Mesothelial cell of epicardium (in vitro differentiated cells): Measurements from ENCODE around the gene SMIM5. TPM values are rescaled to one million over a fixed set of nuclear protein-coding genes. Genes with fewer than 3 reads are reported as not detected.

ENCODE experiments used
- DNase-seq, 2 experiments: peaks; one replicate each; pipeline ENCODE4 v3.0.0; 2021; ENCODE audit warnings: low spot score in 2 of 2; ENCODE audit not compliant: unreplicated experiment in 2 of 2
- H3K27ac Mint-ChIP-seq: 2 replicates; pipeline ENCODE4 v1.8.0; 2021; ENCODE audit warnings: mixed read lengths
- H3K27me3 Mint-ChIP-seq: 2 replicates; pipeline ENCODE4 v1.8.0; 2021; ENCODE audit warnings: low read depth, mixed read lengths
- H3K36me3 Mint-ChIP-seq: 2 replicates; pipeline ENCODE4 v1.8.0; 2021; ENCODE audit warnings: mixed read lengths
- H3K4me1 Mint-ChIP-seq: 2 replicates; pipeline ENCODE4 v1.8.0; 2021; ENCODE audit warnings: mixed read lengths
- H3K4me3 Mint-ChIP-seq: 2 replicates; pipeline ENCODE4 v1.8.0; 2021; ENCODE audit warnings: mild to moderate bottlenecking, moderate library complexity, mixed read lengths
- H3K9me3 Mint-ChIP-seq: 2 replicates; pipeline ENCODE4 v1.8.0; 2021; ENCODE audit warnings: mixed read lengths
- total RNA-seq: library from RNA; stranded (reverse); gene quantifications from 3 replicates; pipeline ENCODE4 v1.2.1, GENCODE V29; 2021
- TF ChIP-seq, protein P1 (sequence below): fragments of 200-600 bp; sonication (generic); IDR thresholded peaks from one replicate; pipeline ENCODE4 v1.5.0; 2021; ENCODE audit warnings: antibody characterized with exemption; ENCODE audit not compliant: unreplicated experiment

Gene SMIM5
- total RNA-seq, 1 donor from 2014 or later: 1.7 TPM

GRCh38 chr17:75602644-75603043 is 30.6 kb upstream of the SMIM5 start:
- no peak overlapping the region for H3K4me3 Mint-ChIP-seq
- H3K36me3 Mint-ChIP-seq: no peaks in the 10 kb centered on the region
- TF ChIP-seq, protein P1, sequence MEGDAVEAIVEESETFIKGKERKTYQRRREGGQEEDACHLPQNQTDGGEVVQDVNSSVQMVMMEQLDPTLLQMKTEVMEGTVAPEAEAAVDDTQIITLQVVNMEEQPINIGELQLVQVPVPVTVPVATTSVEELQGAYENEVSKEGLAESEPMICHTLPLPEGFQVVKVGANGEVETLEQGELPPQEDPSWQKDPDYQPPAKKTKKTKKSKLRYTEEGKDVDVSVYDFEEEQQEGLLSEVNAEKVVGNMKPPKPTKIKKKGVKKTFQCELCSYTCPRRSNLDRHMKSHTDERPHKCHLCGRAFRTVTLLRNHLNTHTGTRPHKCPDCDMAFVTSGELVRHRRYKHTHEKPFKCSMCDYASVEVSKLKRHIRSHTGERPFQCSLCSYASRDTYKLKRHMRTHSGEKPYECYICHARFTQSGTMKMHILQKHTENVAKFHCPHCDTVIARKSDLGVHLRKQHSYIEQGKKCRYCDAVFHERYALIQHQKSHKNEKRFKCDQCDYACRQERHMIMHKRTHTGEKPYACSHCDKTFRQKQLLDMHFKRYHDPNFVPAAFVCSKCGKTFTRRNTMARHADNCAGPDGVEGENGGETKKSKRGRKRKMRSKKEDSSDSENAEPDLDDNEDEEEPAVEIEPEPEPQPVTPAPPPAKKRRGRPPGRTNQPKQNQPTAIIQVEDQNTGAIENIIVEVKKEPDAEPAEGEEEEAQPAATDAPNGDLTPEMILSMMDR: no peak
- no peak for DNase-seq
- no peak overlapping the region for H3K27ac Mint-ChIP-seq
- no peaks in the 10 kb centered on the region for H3K9me3 Mint-ChIP-seq
- H3K27me3 Mint-ChIP-seq: no peaks in the 10 kb centered on the region
- no peaks in the 10 kb centered on the region for H3K4me1 Mint-ChIP-seq

- no peaks in the 10 kb centered on the region for H3K27me3 Mint-ChIP-seq
- peak overlapping the region; percentile 5 for H3K27ac Mint-ChIP-seq
- no peak for DNase-seq
- TF ChIP-seq, protein P1: no peak
- H3K4me1 Mint-ChIP-seq: no peaks in the 10 kb centered on the region
- no peaks in the 10 kb centered on the region for H3K9me3 Mint-ChIP-seq
- H3K4me3 Mint-ChIP-seq: no peak overlapping the region
- H3K36me3 Mint-ChIP-seq: no peaks in the 10 kb centered on the region
Observed at GRCh38 chr17:75603123-75603522, 30.1 kb upstream of the SMIM5 start.

DNA sequence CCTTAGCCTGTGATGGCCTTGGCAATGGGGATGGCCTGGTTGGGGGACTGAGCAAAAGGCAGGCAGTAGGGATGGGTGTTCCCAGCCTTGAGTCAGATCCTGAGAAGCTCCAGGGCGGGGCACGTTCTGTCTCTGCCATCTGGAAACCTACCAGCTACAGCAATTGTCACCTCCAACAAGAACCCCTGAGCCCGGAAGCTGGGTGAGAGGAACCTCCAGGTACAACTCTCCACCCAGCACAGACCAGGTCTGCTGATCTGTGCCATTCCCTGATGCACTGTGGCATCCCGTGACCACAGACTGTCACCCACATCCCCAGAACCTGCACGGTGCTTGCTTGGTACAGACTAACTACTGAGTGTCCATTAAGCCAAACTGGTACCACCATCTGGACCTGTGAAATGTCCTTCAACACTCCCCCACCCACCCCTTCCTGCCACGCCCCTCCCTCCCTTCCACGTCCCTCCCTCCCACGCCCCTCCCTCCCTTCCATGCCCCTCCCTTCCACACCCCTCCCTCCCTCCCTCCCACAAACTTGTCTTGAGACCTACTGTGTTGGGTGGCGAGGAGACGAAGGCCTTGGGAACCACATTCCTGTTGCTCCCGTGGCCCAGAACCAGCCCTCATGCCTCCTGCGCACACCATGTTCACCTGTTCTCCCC is 29.1 kb upstream of the SMIM5 start:
- Mint-ChIP-seq H3K4me1 (no peaks in the 10 kb centered on the region), H3K4me3 (no peak overlapping the region), H3K36me3 (no peaks in the 10 kb centered on the region), H3K9me3 (no peaks in the 10 kb centered on the region), H3K27ac (no peak overlapping the region), H3K27me3 (no peaks in the 10 kb centered on the region)
- no peak for DNase-seq
- TF ChIP-seq, protein P1: no peak

DNA sequence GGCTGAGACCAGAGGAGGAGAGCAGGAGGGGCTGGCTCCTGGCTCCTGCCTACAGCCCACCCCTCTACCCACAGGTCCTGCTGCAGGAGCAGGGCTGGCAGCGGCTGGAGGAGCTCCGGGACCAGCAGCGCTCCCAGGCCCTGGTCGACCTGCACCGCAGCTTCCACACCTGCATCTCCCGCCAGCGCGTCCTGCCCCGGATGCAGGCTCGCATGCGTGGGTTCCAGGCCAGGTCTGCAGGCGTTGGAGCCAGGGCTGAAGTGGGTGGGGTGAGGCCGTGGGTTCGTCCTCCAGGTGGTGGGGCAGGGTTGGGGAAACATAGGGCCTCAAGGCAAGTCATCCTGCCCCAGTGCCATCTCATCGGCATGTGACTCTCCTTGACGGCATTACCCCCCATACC is 27.4 kb upstream of the SMIM5 start:
- Mint-ChIP-seq H3K36me3 (no peaks in the 10 kb centered on the region), H3K4me3 (no peak overlapping the region), H3K9me3 (no peaks in the 10 kb centered on the region), H3K27me3 (no peaks in the 10 kb centered on the region), H3K27ac (no peak overlapping the region), H3K4me1 (no peaks in the 10 kb centered on the region)
- DNase-seq: no peak
- TF ChIP-seq, protein P1: no peak

DNA sequence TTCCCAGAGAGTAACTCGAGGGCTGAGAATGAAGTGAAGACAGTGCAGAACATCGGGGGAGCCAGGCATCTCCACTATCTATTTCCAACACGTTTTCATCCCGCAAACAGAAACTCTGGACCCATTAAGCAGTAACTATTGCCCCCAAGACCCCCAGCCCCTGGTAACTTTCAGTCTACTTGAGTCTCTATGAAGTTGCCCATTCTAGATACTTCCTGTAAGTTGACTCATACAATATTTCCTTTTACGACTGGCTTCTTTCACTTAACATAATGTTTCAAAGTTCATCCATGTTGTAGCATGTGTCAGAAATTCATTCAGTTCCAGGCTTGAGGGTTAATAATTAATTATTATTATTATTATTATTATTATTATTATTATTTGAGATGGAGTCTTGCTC is 26.1 kb upstream of the SMIM5 start:
- Mint-ChIP-seq H3K27me3 (no peaks in the 10 kb centered on the region), H3K36me3 (no peaks in the 10 kb centered on the region), H3K4me3 (no peak overlapping the region), H3K4me1 (no peaks in the 10 kb centered on the region), H3K27ac (no peak overlapping the region), H3K9me3 (no peaks in the 10 kb centered on the region)
- TF ChIP-seq, protein P1: no peak
- DNase-seq: no peak
